H9 (cell line): ENCODE results near the gene LPIN2. TPM values are rescaled to one million over a fixed set of nuclear protein-coding genes. Genes with fewer than 3 reads are reported as not detected.

Experiments
- DNase-seq: peaks from one replicate; pipeline ENCODE4 v3.0.0-alpha.2; 2017
- H2AFZ ChIP-seq: one replicate; pipeline ENCODE4 v1.6.1; 2013; ENCODE audit warnings: mild to moderate bottlenecking, low read length, control low read depth, moderate library complexity
- H2AK5ac ChIP-seq: 2 replicates; pipeline ENCODE4 v1.6.1; 2013; ENCODE audit warnings: low read length, control low read depth, mixed read lengths; ENCODE audit not compliant: insufficient read length
- H2BK120ac ChIP-seq: one replicate; pipeline ENCODE4 v1.6.1; 2013; ENCODE audit warnings: low read depth, mild to moderate bottlenecking, low read length, control low read depth, inconsistent platforms; ENCODE audit not compliant: poor library complexity, severe bottlenecking
- H2BK12ac ChIP-seq: 2 replicates; pipeline ENCODE4 v1.6.1; 2013; ENCODE audit warnings: low read length, control low read depth, mixed read lengths, low read depth; ENCODE audit not compliant: insufficient read length
- H2BK15ac ChIP-seq: 2 replicates; pipeline ENCODE4 v1.6.1; 2013; ENCODE audit warnings: low read depth, low read length, control low read depth
- H2BK20ac ChIP-seq: one replicate; pipeline ENCODE4 v1.6.1; 2013; ENCODE audit warnings: low read depth, mild to moderate bottlenecking, low read length, control low read depth, inconsistent platforms; ENCODE audit not compliant: poor library complexity, severe bottlenecking
- H2BK5ac ChIP-seq: 2 replicates; pipeline ENCODE4 v1.6.1; 2013; ENCODE audit warnings: low read length, control low read depth, mixed read lengths; ENCODE audit not compliant: insufficient read length
- H3K14ac ChIP-seq: 2 replicates; pipeline ENCODE4 v1.6.1; 2013; ENCODE audit warnings: low read length, control low read depth; ENCODE audit not compliant: insufficient read depth
- H3K18ac ChIP-seq: 2 replicates; pipeline ENCODE4 v1.6.1; 2013; ENCODE audit warnings: low read depth, mild to moderate bottlenecking, mixed read lengths, low read length, control low read depth; ENCODE audit not compliant: insufficient read length
- H3K23ac ChIP-seq: 2 replicates; pipeline ENCODE4 v1.6.1; 2013; ENCODE audit warnings: low read length, control low read depth, mixed read lengths, low read depth; ENCODE audit not compliant: insufficient read length
- H3K23me2 ChIP-seq: 2 replicates; pipeline ENCODE4 v1.6.1; 2013; ENCODE audit warnings: low read depth, mild to moderate bottlenecking, mixed read lengths, low read length, control low read depth; ENCODE audit not compliant: insufficient read length, poor library complexity, severe bottlenecking
- H3K27ac ChIP-seq: 2 replicates; pipeline ENCODE4 v1.5.1; 2013; ENCODE audit warnings: low read length, control low read depth, mixed read lengths, low read depth; ENCODE audit not compliant: insufficient read length
- H3K27me3 ChIP-seq: 2 replicates; pipeline ENCODE4 v1.6.1; 2013; ENCODE audit warnings: low read length, control low read depth, inconsistent platforms; ENCODE audit not compliant: insufficient read depth
- H3K4ac ChIP-seq: 2 replicates; pipeline ENCODE4 v1.6.1; 2013; ENCODE audit warnings: low read depth, mild to moderate bottlenecking, control low read depth, inconsistent platforms, low read length, moderate library complexity
- H3K4me1 ChIP-seq: 2 replicates; pipeline ENCODE4 v1.6.1; 2013; ENCODE audit warnings: low read length, control low read depth, inconsistent platforms; ENCODE audit not compliant: insufficient read depth
- H3K4me2 ChIP-seq: 2 replicates; pipeline ENCODE4 v1.6.1; 2013; ENCODE audit warnings: low read length, control low read depth, mixed read lengths; ENCODE audit not compliant: insufficient read length, insufficient read depth
- H3K56ac ChIP-seq: 2 replicates; pipeline ENCODE4 v1.6.1; 2013; ENCODE audit warnings: low read depth, mild to moderate bottlenecking, mixed read lengths, low read length, control low read depth; ENCODE audit not compliant: insufficient read length
- H3K79me1 ChIP-seq: 2 replicates; pipeline ENCODE4 v1.6.1; 2013; ENCODE audit warnings: low read depth, mild to moderate bottlenecking, moderate library complexity, low read length, control low read depth, inconsistent platforms; ENCODE audit not compliant: insufficient read depth, poor library complexity, severe bottlenecking
- H3K79me2 ChIP-seq: 2 replicates; pipeline ENCODE4 v1.6.1; 2013; ENCODE audit warnings: low read length, control low read depth, inconsistent platforms; ENCODE audit not compliant: insufficient read depth
- H3K9ac ChIP-seq: 2 replicates; pipeline ENCODE4 v1.6.1; 2013; ENCODE audit warnings: low read length, control low read depth, mixed read lengths; ENCODE audit not compliant: insufficient read length; ENCODE audit errors: extremely low read depth
- H3K9me3 ChIP-seq: one replicate; pipeline ENCODE4 v1.6.1; 2013; ENCODE audit warnings: low read depth, low read length, inconsistent platforms; ENCODE audit not compliant: control insufficient read depth
- H3T11ph ChIP-seq: one replicate; pipeline ENCODE4 v1.6.1; 2013; ENCODE audit warnings: mild to moderate bottlenecking, low read length, control low read depth, inconsistent platforms
- H4K20me1 ChIP-seq: one replicate; pipeline ENCODE4 v1.6.1; 2013; ENCODE audit not compliant: control insufficient read depth, insufficient read length, insufficient read depth
- H4K5ac ChIP-seq: 2 replicates; pipeline ENCODE4 v1.6.1; 2013; ENCODE audit warnings: low read depth, mild to moderate bottlenecking, mixed read lengths, low read length, control low read depth; ENCODE audit not compliant: insufficient read length
- H4K8ac ChIP-seq: replicated peaks from 2 replicates; pipeline ENCODE4 v1.6.1; 2013; ENCODE audit warnings: low read length, control low read depth, mixed read lengths, low read depth; ENCODE audit not compliant: insufficient read length
- H4K91ac ChIP-seq: 2 replicates; pipeline ENCODE4 v1.6.1; 2013; ENCODE audit warnings: low read depth, mild to moderate bottlenecking, moderate library complexity, mixed read lengths, low read length, control low read depth; ENCODE audit not compliant: insufficient read length
- H3K27ac Mint-ChIP-seq, 3 experiments: 2 replicates in 2 of 3; 3 replicates in 1 of 3; pipeline ENCODE4 v1.8.0; 2020 to 2021; ENCODE audit warnings: mixed read lengths in 3 of 3, mild to moderate bottlenecking in 1 of 3, moderate library complexity in 1 of 3
- H3K27me3 Mint-ChIP-seq: 2 replicates; pipeline ENCODE4 v1.8.0; 2021; ENCODE audit warnings: low read depth, mild to moderate bottlenecking, moderate library complexity, mixed read lengths
- H3K36me3 Mint-ChIP-seq, 3 experiments: 2 replicates in 2 of 3; 3 replicates in 1 of 3; pipeline ENCODE4 v1.8.0; 2020 to 2021; ENCODE audit warnings: low read depth in 3 of 3, mixed read lengths in 3 of 3; ENCODE audit not compliant: insufficient read depth in 1 of 3
- H3K4me1 Mint-ChIP-seq, 2 experiments: 2 replicates each; pipeline ENCODE4 v1.8.0; 2020; ENCODE audit warnings: mixed read lengths in 2 of 2
- H3K4me3 Mint-ChIP-seq, 2 experiments: 2 replicates in 1 of 2; 3 replicates in 1 of 2; pipeline ENCODE4 v1.8.0; 2020 to 2021; ENCODE audit warnings: mild to moderate bottlenecking in 2 of 2, mixed read lengths in 2 of 2, moderate library complexity in 1 of 2
- H3K9me3 Mint-ChIP-seq, 2 experiments: 2 replicates in 1 of 2; 3 replicates in 1 of 2; pipeline ENCODE4 v1.8.0; 2020; ENCODE audit warnings: mild to moderate bottlenecking in 2 of 2, mixed read lengths in 2 of 2, moderate library complexity in 1 of 2
- WGBS: extraction: QIAGEN DNeasy Blood & Tissue Kit; methylation state at CpG from one replicate; pipeline ENCODE4 v1.1.7; 2013; ENCODE audit warnings: missing lambda C conversion rate, low lambda C conversion rate, mixed read lengths; ENCODE audit not compliant: insufficient read length; ENCODE audit errors: extremely low coverage; 5-methylcytosine and 5-hydroxymethylcytosine counted together
- total RNA-seq: library from RNA; stranded (reverse); gene quantifications from 2 replicates; pipeline ENCODE4 v1.2.1, GENCODE V29; 2021
- TF ChIP-seq, protein P1 (sequence below): fragments of 200-600 bp; sonication (generic); conservative IDR thresholded peaks from 3 replicates; pipeline ENCODE4 v1.8.0; 2021; ENCODE audit warnings: antibody characterized with exemption, mild to moderate bottlenecking

Gene LPIN2
- total RNA-seq, 1 experiment from 2014 or later = 9.2 TPM

DNA sequence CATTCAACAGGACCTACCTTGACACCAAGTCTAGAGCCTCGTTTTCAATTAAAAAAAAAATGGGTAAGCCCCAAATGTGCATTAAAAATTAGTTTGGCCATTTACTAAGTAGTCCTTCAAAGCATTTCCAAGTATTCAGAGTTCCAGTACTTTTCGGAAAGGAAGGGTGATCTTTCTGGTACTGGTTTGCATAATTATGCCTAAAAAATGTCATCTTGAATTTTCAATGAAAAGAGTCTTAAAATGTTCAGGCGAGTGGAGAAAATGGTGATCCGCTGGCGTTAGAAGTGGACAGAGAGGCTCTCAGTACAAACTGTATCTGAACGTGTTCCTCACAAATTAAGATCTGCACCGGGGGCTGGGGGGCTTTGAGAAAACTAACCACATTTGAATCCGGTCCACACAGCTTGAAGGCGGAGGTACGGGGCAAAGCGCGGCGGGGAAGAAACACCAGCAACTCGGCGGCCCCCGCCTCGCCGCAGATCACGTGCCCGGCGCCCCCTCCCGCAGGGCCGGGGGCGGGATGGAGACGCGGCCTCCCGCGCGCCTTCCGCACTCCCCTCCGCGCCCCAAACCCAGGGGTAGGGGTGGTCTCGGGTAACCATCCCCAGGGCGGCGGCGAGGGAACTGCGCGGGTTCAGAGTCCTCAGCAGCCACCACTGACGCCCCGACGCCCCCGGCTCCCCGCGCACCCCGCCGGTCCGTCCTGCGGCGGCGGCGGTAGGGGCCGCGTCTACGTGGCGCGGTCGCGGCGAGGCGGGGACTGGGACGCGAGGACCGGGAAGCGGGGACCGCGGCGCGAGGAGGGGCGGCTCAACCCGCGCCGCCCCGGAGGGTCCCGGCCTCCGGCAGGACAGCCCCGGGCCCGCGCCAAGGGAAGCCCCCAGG is 564 bp downstream of the LPIN2 start:
- peak; percentile 50 for DNase-seq
- H2AFZ ChIP-seq = no peak overlapping the region
- H2AK5ac ChIP-seq = no peak overlapping the region
- peak overlapping the region; percentile 76 for H3K4me2 ChIP-seq
- Mint-ChIP-seq H3K27me3 (peaks cover 3% of the 10 kb centered on the region), H3K4me3 (peak overlapping the region; percentile 86 to 95), H3K27ac (peak overlapping the region; percentile 92 to 96 (median 96)), H3K4me1 (peaks cover 19 to 24% of the 10 kb centered on the region in 2 experiments), H3K36me3 (peaks cover 18 to 40% (median 21%) of the 10 kb centered on the region in 3 experiments), H3K9me3 (peaks cover 0 to 3% of the 10 kb centered on the region in 2 experiments; a peak in 3 of 5 replicates)
- H2BK20ac ChIP-seq = no peak overlapping the region
- H3K9ac ChIP-seq = peak overlapping the region; percentile 78
- WGBS = no CpG with 5 or more reads among the region's 78 CpGs
- no peak overlapping the region for H2BK120ac ChIP-seq
- no peak overlapping the region for H2BK15ac ChIP-seq
- H3K23me2 ChIP-seq = peaks cover 4% of the 10 kb centered on the region
- no peak overlapping the region for H4K5ac ChIP-seq
- H3K27me3 ChIP-seq = no peaks in the 10 kb centered on the region
- no peak overlapping the region for H3K23ac ChIP-seq
- H3K4me1 ChIP-seq = no peaks in the 10 kb centered on the region
- H3K4ac ChIP-seq = no peak overlapping the region
- H3K79me2 ChIP-seq = no peaks in the 10 kb centered on the region
- no peaks in the 10 kb centered on the region for H3K9me3 ChIP-seq
- peaks cover 2% of the 10 kb centered on the region for H3K79me1 ChIP-seq
- no peak overlapping the region for H3K27ac ChIP-seq
- no peak overlapping the region for H3T11ph ChIP-seq
- H4K8ac ChIP-seq = no peak overlapping the region
- H3K18ac ChIP-seq = no peak overlapping the region
- H3K14ac ChIP-seq = peak overlapping the region; percentile 27
- no peak overlapping the region for H2BK12ac ChIP-seq
- TF ChIP-seq, protein P1, sequence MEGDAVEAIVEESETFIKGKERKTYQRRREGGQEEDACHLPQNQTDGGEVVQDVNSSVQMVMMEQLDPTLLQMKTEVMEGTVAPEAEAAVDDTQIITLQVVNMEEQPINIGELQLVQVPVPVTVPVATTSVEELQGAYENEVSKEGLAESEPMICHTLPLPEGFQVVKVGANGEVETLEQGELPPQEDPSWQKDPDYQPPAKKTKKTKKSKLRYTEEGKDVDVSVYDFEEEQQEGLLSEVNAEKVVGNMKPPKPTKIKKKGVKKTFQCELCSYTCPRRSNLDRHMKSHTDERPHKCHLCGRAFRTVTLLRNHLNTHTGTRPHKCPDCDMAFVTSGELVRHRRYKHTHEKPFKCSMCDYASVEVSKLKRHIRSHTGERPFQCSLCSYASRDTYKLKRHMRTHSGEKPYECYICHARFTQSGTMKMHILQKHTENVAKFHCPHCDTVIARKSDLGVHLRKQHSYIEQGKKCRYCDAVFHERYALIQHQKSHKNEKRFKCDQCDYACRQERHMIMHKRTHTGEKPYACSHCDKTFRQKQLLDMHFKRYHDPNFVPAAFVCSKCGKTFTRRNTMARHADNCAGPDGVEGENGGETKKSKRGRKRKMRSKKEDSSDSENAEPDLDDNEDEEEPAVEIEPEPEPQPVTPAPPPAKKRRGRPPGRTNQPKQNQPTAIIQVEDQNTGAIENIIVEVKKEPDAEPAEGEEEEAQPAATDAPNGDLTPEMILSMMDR = no peak
- H4K20me1 ChIP-seq = no peaks in the 10 kb centered on the region
- no peak overlapping the region for H4K91ac ChIP-seq
- H3K56ac ChIP-seq = no peak overlapping the region
- H2BK5ac ChIP-seq = no peak overlapping the region
